ENCODE data around the gene STK10.

- TF ChIP-seq CTCF (IDR thresholded peaks at IDR 0.05) (no peak), POLR2A (IDR thresholded peaks at IDR 0.05) (no peak)
Observed at GRCh38 chr5:171992305-171992704, 195.7 kb downstream of the STK10 start.
